SK-MEL-5 (cell line): ENCODE data around the gene CCR6. TPM values are rescaled to one million over a fixed set of nuclear protein-coding genes. Genes with fewer than 3 reads are reported as not detected.
"Not testable (repeated sequence)": the region's sequence is repeated elsewhere in the genome, so short reads cannot be mapped to it uniquely, and the experiment has no call there.

Experiments used
- DNase-seq: peaks from one replicate; pipeline ENCODE4 v3.0.0-alpha.2; 2016; ENCODE audit warnings: low read depth, low spot score
- in situ Hi-C: cut with HindIII; loops from 2 replicates; pipeline ENCODE4 v1.10.0; 2016; ENCODE audit warnings: low sequenced_read_pairs, high pct_unique_total_duplicates, low pct_unique_long_range_greater_than_20kb
- total RNA-seq: library from RNA; depleted of rRNA; stranded (reverse); fragments of >200 nt; shearing (Covaris generic); gene quantifications from 2 replicates; pipeline ENCODE4 v1.2.3, GENCODE V29; 2014

Gene CCR6
- total RNA-seq, 1 experiment from 2014 or later = not detected

- in situ Hi-C loops = no loop called here
- no peak for DNase-seq
Measured at GRCh38 chr6:167150941-167151549, 28.1 kb downstream of the CCR6 start.

- in situ Hi-C loops = no loop called here
- DNase-seq = no peak
Measured at GRCh38 chr6:167151648-167152047, 28.8 kb downstream of the CCR6 start.

- in situ Hi-C loops = no loop called here
- DNase-seq = no peak
Measured at GRCh38 chr6:167152862-167153261, 30.0 kb downstream of the CCR6 start.

- peak; percentile 61 for DNase-seq
- in situ Hi-C loops = no loop called here
Measured at GRCh38 chr6:167153521-167153959, 30.6 kb downstream of the CCR6 start.

- in situ Hi-C loops = no loop called here
- DNase-seq = no peak
Measured at GRCh38 chr6:167154291-167154690, 31.4 kb downstream of the CCR6 start.

- DNase-seq = no peak
- in situ Hi-C loops = no loop called here
Measured at GRCh38 chr6:167154895-167155294, 32.0 kb downstream of the CCR6 start.

GRCh38 chr6:167157414-167157813, 34.5 kb downstream of the CCR6 start:
- in situ Hi-C loops = no loop called here
- no peak for DNase-seq

GRCh38 chr6:167157863-167158262, 35.0 kb downstream of the CCR6 start, which contains the start of gene GPR31:
Gene GPR31, minus strand, starts transcription at chr6:167157980. Its CDS starts 149 bp downstream, at chr6:167157831.
- in situ Hi-C loops = no loop called here

GRCh38 chr6:167161851-167162467, 39.1 kb downstream of the CCR6 start:
- in situ Hi-C loops = no loop called here

More at GRCh38 chr6:167157863-167158262, 35.0 kb downstream of the CCR6 start, which contains the start of gene GPR31:
- no peak for DNase-seq

GRCh38 chr6:167162591-167162990, 39.7 kb downstream of the CCR6 start:
- in situ Hi-C loops = no loop called here
- DNase-seq = no peak

More at GRCh38 chr6:167161851-167162467, 39.1 kb downstream of the CCR6 start:
- DNase-seq = no peak

GRCh38 chr6:167163476-167164011, 40.6 kb downstream of the CCR6 start:
- in situ Hi-C loops = no loop called here
- DNase-seq = no peak

GRCh38 chr6:167164261-167164660, 41.4 kb downstream of the CCR6 start:
- no peak for DNase-seq
- in situ Hi-C loops = no loop called here

- in situ Hi-C loops = no loop called here
- no peak for DNase-seq
Measured at GRCh38 chr6:167165858-167166471, 43.1 kb downstream of the CCR6 start.

GRCh38 chr6:167167699-167168098, 44.8 kb downstream of the CCR6 start:
- in situ Hi-C loops, DNase-seq: not testable (repeated sequence)

GRCh38 chr6:167168296-167168695, 45.4 kb downstream of the CCR6 start:
- DNase-seq, in situ Hi-C loops: not testable (repeated sequence)

GRCh38 chr6:167169867-167170266, 47.0 kb downstream of the CCR6 start:
- in situ Hi-C loops = not testable (repeated sequence)

GRCh38 chr6:167171300-167171699, 48.4 kb downstream of the CCR6 start:
- DNase-seq, in situ Hi-C loops: not testable (repeated sequence)

More at GRCh38 chr6:167169867-167170266, 47.0 kb downstream of the CCR6 start:
- DNase-seq = not testable (repeated sequence)

GRCh38 chr6:167172011-167172410, 49.1 kb downstream of the CCR6 start:
- in situ Hi-C loops, DNase-seq: not testable (repeated sequence)
